ENCODE measurements around the gene OSBPL5.

DNA sequence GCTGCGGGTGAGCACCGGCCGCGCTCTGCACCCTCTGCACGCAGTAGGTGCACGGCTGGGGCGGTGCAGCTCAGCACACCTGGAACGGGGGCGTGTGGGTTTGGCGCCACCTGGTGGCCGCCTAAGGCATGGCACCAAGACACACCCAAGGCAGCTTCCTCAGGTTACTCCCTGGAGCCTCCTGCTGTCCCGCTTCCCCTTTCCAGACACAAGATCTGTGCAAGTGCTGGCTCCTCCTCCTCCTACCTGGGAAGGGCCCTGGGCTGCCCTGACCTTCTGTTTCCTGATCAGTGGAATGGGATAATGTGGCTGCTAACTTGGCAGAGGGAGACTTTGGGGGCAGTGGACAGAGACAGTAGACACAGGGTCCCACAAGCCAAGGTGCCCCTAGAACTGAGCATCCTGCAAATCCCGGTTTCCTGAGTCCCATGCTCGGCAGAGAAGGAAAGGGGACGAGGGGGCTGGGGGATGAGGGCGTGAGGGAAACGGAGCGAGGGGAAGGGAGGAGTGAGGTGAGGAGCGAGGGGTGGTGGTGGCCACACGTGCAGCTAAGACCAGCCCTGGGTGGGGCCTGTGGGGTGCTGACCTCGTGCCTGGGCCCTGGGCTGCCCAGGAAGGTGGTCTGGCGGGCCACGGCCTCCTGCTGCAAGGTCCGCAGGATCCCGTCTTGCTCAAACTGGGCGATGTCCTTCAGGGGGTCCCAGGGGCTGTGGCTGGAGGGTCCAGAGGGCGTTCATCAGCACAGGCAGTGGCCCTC lies 73.1 kb downstream of the OSBPL5 start:
- TF ChIP-seq CEBPB (IDR thresholded peaks at IDR 0.05; ENCODE audit: low read depth, low read length), result no peak
- no peak for TF ChIP-seq MXI1 (IDR thresholded peaks at IDR 0.05; ENCODE audit: borderline replicate concordance, low read depth, low read length)
- TF ChIP-seq POLR2A (IDR thresholded peaks at IDR 0.05; ENCODE audit: low read depth, low read length), result no peak
- TF ChIP-seq, protein P1, sequence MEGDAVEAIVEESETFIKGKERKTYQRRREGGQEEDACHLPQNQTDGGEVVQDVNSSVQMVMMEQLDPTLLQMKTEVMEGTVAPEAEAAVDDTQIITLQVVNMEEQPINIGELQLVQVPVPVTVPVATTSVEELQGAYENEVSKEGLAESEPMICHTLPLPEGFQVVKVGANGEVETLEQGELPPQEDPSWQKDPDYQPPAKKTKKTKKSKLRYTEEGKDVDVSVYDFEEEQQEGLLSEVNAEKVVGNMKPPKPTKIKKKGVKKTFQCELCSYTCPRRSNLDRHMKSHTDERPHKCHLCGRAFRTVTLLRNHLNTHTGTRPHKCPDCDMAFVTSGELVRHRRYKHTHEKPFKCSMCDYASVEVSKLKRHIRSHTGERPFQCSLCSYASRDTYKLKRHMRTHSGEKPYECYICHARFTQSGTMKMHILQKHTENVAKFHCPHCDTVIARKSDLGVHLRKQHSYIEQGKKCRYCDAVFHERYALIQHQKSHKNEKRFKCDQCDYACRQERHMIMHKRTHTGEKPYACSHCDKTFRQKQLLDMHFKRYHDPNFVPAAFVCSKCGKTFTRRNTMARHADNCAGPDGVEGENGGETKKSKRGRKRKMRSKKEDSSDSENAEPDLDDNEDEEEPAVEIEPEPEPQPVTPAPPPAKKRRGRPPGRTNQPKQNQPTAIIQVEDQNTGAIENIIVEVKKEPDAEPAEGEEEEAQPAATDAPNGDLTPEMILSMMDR (conservative IDR thresholded peaks at IDR 0.05; ENCODE audit: low read depth, low read length), result peak; percentile 96

All from IMR-90 (cell line).